Measurements from ENCODE around the gene FGF10. TPM values are rescaled to one million over a fixed set of nuclear protein-coding genes. Genes with fewer than 3 reads are reported as not detected.

The FGF10 gene
- total and polyA plus RNA-seq, 2 of the 4 experiments (the other 2 are of a cell fraction), result not detected

- Histone ChIP-seq H3K4ac (ENCODE audit: low read depth, low read length) (no peak overlapping the region), H3K9me1 (ENCODE audit: insufficient read depth, low read length) (no peaks in the 10 kb centered on the region), H3K14ac (replicated peaks; ENCODE audit: low read depth, low read length) (no peak overlapping the region), H2BK20ac (ENCODE audit: low read depth, low read length) (no peak overlapping the region), H2AK9ac (replicated peaks; ENCODE audit: low read depth, low read length, poor library complexity) (no peak overlapping the region), H3K9me3 (ENCODE audit: control insufficient read depth, insufficient read depth, low read length) (no peaks in the 10 kb centered on the region), H3K23ac (ENCODE audit: low read depth, low read length) (no peak overlapping the region), H4K91ac (ENCODE audit: insufficient read depth, low read depth, low read length) (no peak overlapping the region), H3K27ac (ENCODE audit: insufficient read depth, low read length) (no peak overlapping the region), H3K79me1 (ENCODE audit: low read depth in 1 of 2, low read length in 2 of 2) (no peaks in the 10 kb centered on the region), H4K5ac (ENCODE audit: low read depth, low read length) (no peak overlapping the region), H2AFZ (replicated peaks; ENCODE audit: low read length, poor library complexity) (no peak overlapping the region), H3K27me3 (ENCODE audit: control insufficient read depth, insufficient read depth, low read length) (no peaks in the 10 kb centered on the region), H3K56ac (ENCODE audit: extremely low read depth, insufficient read depth, low read length) (no peak overlapping the region), H3K4me2 (ENCODE audit: low read depth, low read length) (no peak overlapping the region), H2BK5ac (ENCODE audit: low read depth, low read length, poor library complexity, severe bottlenecking) (no peak overlapping the region), H2BK120ac (ENCODE audit: low read depth, low read length) (no peak overlapping the region), H3K36me3 (ENCODE audit: control insufficient read depth, insufficient read depth, low read length) (no peaks in the 10 kb centered on the region), H4K20me1 (ENCODE audit: insufficient read depth, low read length) (no peaks in the 10 kb centered on the region), H2AK5ac (ENCODE audit: low read depth, low read length) (no peak overlapping the region), H2BK15ac (ENCODE audit: low read depth, low read length) (no peak overlapping the region), H3K9ac (ENCODE audit: low read depth, low read length) (no peak overlapping the region), H4K8ac (ENCODE audit: low read depth in 2 of 2, low read length in 2 of 2) (no peak overlapping the region), H3K18ac (ENCODE audit: low read depth, low read length) (no peak overlapping the region), H3K4me3 (ENCODE audit: insufficient read depth, low read depth, low read length) (no peak overlapping the region), H3K4me1 (ENCODE audit: control insufficient read depth, insufficient read depth, low read length) (no peaks in the 10 kb centered on the region)
- intact Hi-C loops (cut with micrococcal nuclease), result no loop called here
- ChIA-PET POLR2A (ENCODE audit: unreplicated experiment) (no interaction called here), CTCF (no interaction called here)
- WGBS, 2 experiments (ENCODE audit: extremely low coverage in 2 of 2, insufficient read length in 1 of 2), result no CpG with 5 or more reads among the region's 2 CpGs
- dilution Hi-C loops (cut with HindIII; ENCODE audit: low sequenced_read_pairs, unreplicated experiment), result no loop called here
- no TSS peak for BruUV-seq (replicated peaks)
- TF ChIP-seq BHLHE40 (IDR thresholded peaks at IDR 0.05; ENCODE audit: low read depth, low read length) (no peak), POLR2A (IDR thresholded peaks at IDR 0.05; ENCODE audit: low read depth, low read length) (no peak), USF2 (IDR thresholded peaks at IDR 0.05; ENCODE audit: low read depth, low read length) (no peak), RAD21 (IDR thresholded peaks at IDR 0.05; ENCODE audit: low read length) (no peak), CEBPB (IDR thresholded peaks at IDR 0.05; ENCODE audit: low read depth, low read length) (no peak), NFE2L2 (IDR thresholded peaks at IDR 0.05; ENCODE audit: low read depth, low read length) (no peak), ELK1 (IDR thresholded peaks at IDR 0.05; ENCODE audit: borderline replicate concordance, low read depth, low read length) (no peak), SMC3 (IDR thresholded peaks at IDR 0.05; ENCODE audit: low read depth, low read length) (no peak), FOS (IDR thresholded peaks at IDR 0.05; ENCODE audit: low read depth, low read length) (no peak), MAZ (IDR thresholded peaks at IDR 0.05; ENCODE audit: borderline replicate concordance, low read depth, low read length) (no peak), CHD1 (IDR thresholded peaks at IDR 0.05; ENCODE audit: low read depth, low read length) (no peak), MAFK (IDR thresholded peaks at IDR 0.05; ENCODE audit: low read depth, low read length) (no peak), RCOR1 (IDR thresholded peaks at IDR 0.05; ENCODE audit: insufficient replicate concordance, low read length) (no peak), RFX5 (IDR thresholded peaks at IDR 0.05; ENCODE audit: low read depth, low read length) (no peak), MXI1 (IDR thresholded peaks at IDR 0.05; ENCODE audit: borderline replicate concordance, low read depth, low read length) (no peak), CTCF (conservative IDR thresholded peaks at IDR 0.05; ENCODE audit: low read depth, low read length) (no peak)
- no peak for ATAC-seq (ENCODE audit: low read depth)
- in situ Hi-C loops (cut with MboI; ENCODE audit: low sequenced_read_pairs), result no loop called here
- no peak for DNase-seq
These were observed 96.5 kb downstream of the FGF10 start for GRCh38 chr5:44292736-44293135.
